Esophagus (tissue), 2 donors: ENCODE results near the gene OTOGL. TPM values are rescaled to one million over a fixed set of nuclear protein-coding genes. Genes with fewer than 3 reads are reported as not detected.

Experiments
- H3K27ac ChIP-seq, 2 donors: one replicate each; pipeline ENCODE4 v1.5.1; 2013; ENCODE audit warnings: low read depth in 2 of 2, mild to moderate bottlenecking in 2 of 2, inconsistent platforms in 1 of 2, low read length in 1 of 2, moderate library complexity in 1 of 2
- H3K27me3 ChIP-seq, 2 donors: one replicate each; pipeline ENCODE4 v1.6.1; 2013; ENCODE audit warnings: low read length in 2 of 2, control low read depth in 1 of 2, mild to moderate bottlenecking in 1 of 2; ENCODE audit not compliant: insufficient read depth in 2 of 2, control insufficient read depth in 1 of 2
- H3K36me3 ChIP-seq, 2 donors: one replicate each; pipeline ENCODE4 v1.6.1; 2013; ENCODE audit warnings: low read length in 1 of 2; ENCODE audit not compliant: control insufficient read depth in 2 of 2, insufficient read depth in 2 of 2
- H3K4me1 ChIP-seq, 2 donors: one replicate each; pipeline ENCODE4 v1.6.1; 2013; ENCODE audit warnings: low read length in 1 of 2; ENCODE audit not compliant: control insufficient read depth in 2 of 2, insufficient read depth in 2 of 2
- H3K4me3 ChIP-seq, 2 donors: one replicate each; pipeline ENCODE4 v1.5.1; 2013; ENCODE audit warnings: low read length in 2 of 2, mild to moderate bottlenecking in 2 of 2, low read depth in 1 of 2, moderate library complexity in 1 of 2
- H3K9me3 ChIP-seq, 2 donors: one replicate each; pipeline ENCODE4 v1.6.1; 2013; ENCODE audit warnings: mild to moderate bottlenecking in 2 of 2, low read depth in 1 of 2, low read length in 1 of 2, moderate library complexity in 1 of 2; ENCODE audit not compliant: control insufficient read depth in 2 of 2, insufficient read depth in 1 of 2
- WGBS, 2 donors: extraction: QIAGEN DNeasy Blood & Tissue Kit; methylation state at CpG; one replicate each; pipeline ENCODE4 v1.1.7; 2013; 5-methylcytosine and 5-hydroxymethylcytosine counted together
- polyA plus RNA-seq, 2 donors: library from polyadenylated mRNA; stranded (reverse); fragments of 200-250 nt; gene quantifications; one replicate each; pipeline ENCODE4 v1.2.3, GENCODE V29; 2013
- donor health status: healthy with polysubstance abuse.
- donor health status: Bipolar disorder and iron deficiency.

The OTOGL gene
- polyA plus RNA-seq, 2 donors, result 0.11 to 0.39 TPM

- 58 to 85% methylated on average over 2 of the region's 2 CpGs for WGBS, 2 donors
Observed at GRCh38 chr12:80257920-80258319, 158.6 kb downstream of the OTOGL start.

GRCh38 chr12:80260269-80260668, 160.9 kb downstream of the OTOGL start:
- 48 to 75% methylated on average over 4 of the region's 4 CpGs for WGBS, 2 donors
- no peak overlapping the region for H3K4me3 ChIP-seq
- H3K9me3 ChIP-seq, result no peaks in the 10 kb centered on the region
- H3K4me1 ChIP-seq, result no peaks in the 10 kb centered on the region
- no peak overlapping the region for H3K27ac ChIP-seq
- no peaks in the 10 kb centered on the region for H3K27me3 ChIP-seq
- no peaks in the 10 kb centered on the region for H3K36me3 ChIP-seq

More at GRCh38 chr12:80257920-80258319, 158.6 kb downstream of the OTOGL start:
- no peak overlapping the region for H3K27ac ChIP-seq
- H3K4me1 ChIP-seq, result no peaks in the 10 kb centered on the region
- no peaks in the 10 kb centered on the region for H3K36me3 ChIP-seq
- H3K27me3 ChIP-seq, result no peaks in the 10 kb centered on the region
- H3K4me3 ChIP-seq, result no peak overlapping the region
- H3K9me3 ChIP-seq, result no peaks in the 10 kb centered on the region

- no peak overlapping the region for H3K4me3 ChIP-seq
- 76 to 83% methylated on average over 3 of the region's 3 CpGs for WGBS, 2 donors
- H3K36me3 ChIP-seq, result no peaks in the 10 kb centered on the region
- H3K9me3 ChIP-seq, result no peaks in the 10 kb centered on the region
- no peaks in the 10 kb centered on the region for H3K4me1 ChIP-seq
- H3K27ac ChIP-seq, result no peak overlapping the region
- no peaks in the 10 kb centered on the region for H3K27me3 ChIP-seq
Observed at GRCh38 chr12:80261403-80261802, 162.1 kb downstream of the OTOGL start.

- Histone ChIP-seq H3K27ac (no peak overlapping the region), H3K27me3 (no peaks in the 10 kb centered on the region), H3K9me3 (no peaks in the 10 kb centered on the region), H3K36me3 (no peaks in the 10 kb centered on the region), H3K4me3 (no peak overlapping the region), H3K4me1 (no peaks in the 10 kb centered on the region)
- 74 to 76% methylated on average over 1 of the region's 1 CpG for WGBS, 2 donors
Observed at GRCh38 chr12:80262346-80262745, 163.0 kb downstream of the OTOGL start.

GRCh38 chr12:80262771-80263170, 163.4 kb downstream of the OTOGL start:
- no peaks in the 10 kb centered on the region for H3K36me3 ChIP-seq
- 59 to 60% methylated on average over 4 of the region's 4 CpGs for WGBS, 2 donors
- H3K4me1 ChIP-seq, result no peaks in the 10 kb centered on the region
- no peaks in the 10 kb centered on the region for H3K27me3 ChIP-seq
- no peaks in the 10 kb centered on the region for H3K9me3 ChIP-seq
- H3K4me3 ChIP-seq, result no peak overlapping the region
- no peak overlapping the region for H3K27ac ChIP-seq

GRCh38 chr12:80264386-80264785, 165.0 kb downstream of the OTOGL start:
- Histone ChIP-seq H3K4me1 (no peaks in the 10 kb centered on the region), H3K36me3 (no peaks in the 10 kb centered on the region), H3K9me3 (no peaks in the 10 kb centered on the region), H3K27me3 (no peaks in the 10 kb centered on the region), H3K27ac (no peak overlapping the region), H3K4me3 (no peak overlapping the region)

GRCh38 chr12:80264891-80265290, 165.6 kb downstream of the OTOGL start:
- Histone ChIP-seq H3K4me3 (no peak overlapping the region), H3K27me3 (no peaks in the 10 kb centered on the region), H3K9me3 (no peaks in the 10 kb centered on the region), H3K36me3 (no peaks in the 10 kb centered on the region), H3K27ac (no peak overlapping the region), H3K4me1 (no peaks in the 10 kb centered on the region)
- 93 to 94% methylated on average over 5 of the region's 5 CpGs for WGBS, 2 donors

GRCh38 chr12:80268924-80269749, 169.8 kb downstream of the OTOGL start:
- H3K4me1 ChIP-seq, result no peaks in the 10 kb centered on the region
- H3K27me3 ChIP-seq, result no peaks in the 10 kb centered on the region
- H3K9me3 ChIP-seq, result no peaks in the 10 kb centered on the region
- H3K36me3 ChIP-seq, result no peaks in the 10 kb centered on the region
- H3K4me3 ChIP-seq, result no peak overlapping the region
- H3K27ac ChIP-seq, result no peak overlapping the region

GRCh38 chr12:80269803-80270552, 170.6 kb downstream of the OTOGL start:
- Histone ChIP-seq H3K4me3 (no peak overlapping the region), H3K27ac (no peak overlapping the region), H3K9me3 (no peaks in the 10 kb centered on the region), H3K36me3 (no peaks in the 10 kb centered on the region), H3K27me3 (no peaks in the 10 kb centered on the region), H3K4me1 (no peaks in the 10 kb centered on the region)
- WGBS, 2 donors, result 31 to 32% methylated on average over 5 of the region's 5 CpGs

- Histone ChIP-seq H3K4me3 (no peak overlapping the region), H3K36me3 (no peaks in the 10 kb centered on the region), H3K4me1 (no peaks in the 10 kb centered on the region), H3K27ac (no peak overlapping the region), H3K27me3 (no peaks in the 10 kb centered on the region), H3K9me3 (no peaks in the 10 kb centered on the region)
Observed at GRCh38 chr12:80271780-80272179, 172.4 kb downstream of the OTOGL start.
